Measurements from ENCODE around the gene PELI2.

DNA sequence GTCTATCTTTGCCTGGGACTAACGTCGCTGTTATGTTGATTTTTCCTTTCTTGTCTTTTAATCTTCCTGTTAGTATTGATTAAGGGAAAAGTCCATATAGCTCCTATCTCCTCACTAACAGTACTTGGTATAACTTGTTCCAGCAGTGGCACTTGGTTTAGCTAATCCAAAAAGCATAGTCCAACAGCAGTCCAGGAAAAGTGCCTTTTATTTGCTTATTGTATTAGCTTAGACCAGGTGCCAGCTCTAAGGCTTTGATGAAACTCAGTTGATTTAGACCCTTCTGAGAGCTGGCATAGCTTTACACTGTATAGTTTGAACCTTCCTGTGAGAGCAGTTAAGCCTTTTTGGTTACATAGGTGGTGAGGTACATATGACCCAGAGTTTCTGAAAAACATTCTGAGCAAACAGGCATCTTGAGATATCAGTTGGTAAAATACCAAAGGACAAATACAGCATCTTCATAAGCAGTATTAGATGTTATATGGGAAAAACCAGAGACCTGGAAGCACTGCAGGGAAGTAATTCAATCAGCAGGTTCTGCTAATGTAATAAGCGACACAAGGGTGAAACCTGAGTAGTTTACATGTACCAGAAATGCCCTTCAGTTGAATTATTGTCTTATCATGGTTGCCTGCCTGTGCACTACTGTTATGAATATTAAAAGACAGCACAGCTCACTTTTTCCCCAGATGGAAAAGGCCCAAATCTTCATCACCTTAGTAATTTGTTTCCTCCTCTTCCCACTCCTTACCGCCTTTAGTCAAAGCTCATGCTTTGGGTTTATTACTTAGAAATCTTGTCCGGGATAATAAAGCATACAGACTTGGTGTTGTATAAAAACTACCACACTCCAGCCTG lies 13.0 kb downstream of the PELI2 start:
- TF ChIP-seq, protein P1, sequence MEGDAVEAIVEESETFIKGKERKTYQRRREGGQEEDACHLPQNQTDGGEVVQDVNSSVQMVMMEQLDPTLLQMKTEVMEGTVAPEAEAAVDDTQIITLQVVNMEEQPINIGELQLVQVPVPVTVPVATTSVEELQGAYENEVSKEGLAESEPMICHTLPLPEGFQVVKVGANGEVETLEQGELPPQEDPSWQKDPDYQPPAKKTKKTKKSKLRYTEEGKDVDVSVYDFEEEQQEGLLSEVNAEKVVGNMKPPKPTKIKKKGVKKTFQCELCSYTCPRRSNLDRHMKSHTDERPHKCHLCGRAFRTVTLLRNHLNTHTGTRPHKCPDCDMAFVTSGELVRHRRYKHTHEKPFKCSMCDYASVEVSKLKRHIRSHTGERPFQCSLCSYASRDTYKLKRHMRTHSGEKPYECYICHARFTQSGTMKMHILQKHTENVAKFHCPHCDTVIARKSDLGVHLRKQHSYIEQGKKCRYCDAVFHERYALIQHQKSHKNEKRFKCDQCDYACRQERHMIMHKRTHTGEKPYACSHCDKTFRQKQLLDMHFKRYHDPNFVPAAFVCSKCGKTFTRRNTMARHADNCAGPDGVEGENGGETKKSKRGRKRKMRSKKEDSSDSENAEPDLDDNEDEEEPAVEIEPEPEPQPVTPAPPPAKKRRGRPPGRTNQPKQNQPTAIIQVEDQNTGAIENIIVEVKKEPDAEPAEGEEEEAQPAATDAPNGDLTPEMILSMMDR (IDR thresholded peaks at IDR 0.05; ENCODE audit: insufficient read depth, low read length, poor library complexity, severe bottlenecking) = no peak
- no peak for TF ChIP-seq EZH2phosphoT487 (conservative IDR thresholded peaks at IDR 0.05; ENCODE audit: low read length)

Data from SU-DHL-6 (cell line).